Smooth muscle cell (in vitro differentiated cells): ENCODE data around the gene FFAR1. TPM values are rescaled to one million over a fixed set of nuclear protein-coding genes. Genes with fewer than 3 reads are reported as not detected.

ENCODE experiments used
- DNase-seq: peaks from one replicate; lab custom pipeline; 2025; ENCODE audit not compliant: unreplicated experiment; lab: John Stamatoyannopoulos, UW
- H2AFZ ChIP-seq: fragments of 200-600 bp; sonication (generic); 2 replicates; pipeline ENCODE4 v1.6.0; 2016; ENCODE audit warnings: antibody characterized with exemption, low read depth, mild to moderate bottlenecking
- H3F3A ChIP-seq: fragments of 200-600 bp; sonication (generic); 2 replicates; pipeline ENCODE4 v1.6.0; 2017; ENCODE audit warnings: antibody characterized with exemption, low read depth
- H3K27ac ChIP-seq: fragments of 200-600 bp; sonication (generic); 2 replicates; pipeline ENCODE4 v1.5.1; 2016; ENCODE audit warnings: low read depth, mild to moderate bottlenecking
- H3K27me3 ChIP-seq: fragments of 200-600 bp; sonication (generic); 2 replicates; pipeline ENCODE4 v1.6.1; 2016; ENCODE audit warnings: low read depth, mild to moderate bottlenecking
- H3K36me3 ChIP-seq: fragments of 200-600 bp; sonication (generic); 2 replicates; pipeline ENCODE4 v1.5.1; 2016; ENCODE audit warnings: low read depth
- H3K4me1 ChIP-seq: fragments of 200-600 bp; sonication (generic); 2 replicates; pipeline ENCODE4 v1.5.1; 2016; ENCODE audit warnings: low read depth
- H3K4me2 ChIP-seq: fragments of 200-600 bp; sonication (generic); 2 replicates; pipeline ENCODE4 v1.6.0; 2016; ENCODE audit warnings: mild to moderate bottlenecking
- H3K4me3 ChIP-seq: fragments of 200-600 bp; sonication (generic); 2 replicates; pipeline ENCODE4 v1.5.1; 2016; ENCODE audit warnings: mild to moderate bottlenecking
- H3K79me2 ChIP-seq: fragments of 200-600 bp; sonication (generic); 2 replicates; pipeline ENCODE4 v1.6.0; 2016; ENCODE audit warnings: low read depth, mild to moderate bottlenecking
- H3K9ac ChIP-seq: fragments of 200-600 bp; sonication (generic); 2 replicates; pipeline ENCODE4 v1.6.0; 2016; ENCODE audit warnings: low read depth
- H3K9me3 ChIP-seq: fragments of 200-600 bp; sonication (generic); replicated peaks from 2 replicates; pipeline ENCODE4 v1.5.1; 2016; ENCODE audit warnings: low read depth
- H4K20me1 ChIP-seq: fragments of 200-600 bp; sonication (generic); 2 replicates; pipeline ENCODE4 v1.6.0; 2016; ENCODE audit warnings: low read depth
- CTCF ChIP-seq: fragments of 200-600 bp; sonication (generic); IDR thresholded peaks from 2 replicates; pipeline ENCODE4 v1.5.1; 2017; ENCODE audit warnings: borderline replicate concordance, mild to moderate bottlenecking, antibody characterized with exemption; ENCODE audit not compliant: insufficient read depth, poor library complexity, severe bottlenecking
- WGBS: methylation state at CpG from one replicate; pipeline ENCODE4 v1.1.7; 2016; ENCODE audit warnings: low lambda C conversion rate; 5-methylcytosine and 5-hydroxymethylcytosine counted together
- polyA plus RNA-seq: library from polyadenylated mRNA; unstranded; fragments of >200 nt; fragmentation: Nextera tagmentation; extraction: Ambion mirVana; gene quantifications from 2 replicates; pipeline ENCODE4 v1.2.1, GENCODE V29; 2016
- total RNA-seq: library from RNA; depleted of rRNA; stranded (reverse); fragments of >200 nt; gene quantifications from 2 replicates; pipeline ENCODE4 v1.2.3, GENCODE V29; 2014

The FFAR1 gene
- total and polyA plus RNA-seq, 2 experiments from 2014 or later = not detected

GRCh38 chr19:35321291-35321690, 26.4 kb upstream of the FFAR1 start:
- Histone ChIP-seq H3K9ac (no peak overlapping the region), H3K27ac (no peak overlapping the region), H3K4me3 (no peak overlapping the region), H2AFZ (no peak overlapping the region), H4K20me1 (no peaks in the 10 kb centered on the region), H3K79me2 (no peaks in the 10 kb centered on the region), H3K36me3 (no peaks in the 10 kb centered on the region), H3K4me1 (no peaks in the 10 kb centered on the region), H3K9me3 (no peaks in the 10 kb centered on the region), H3K27me3 (peaks cover 4% of the 10 kb centered on the region), H3K4me2 (no peak overlapping the region), H3F3A (no peaks in the 10 kb centered on the region)
- WGBS = 92% methylated on average over 2 of the region's 2 CpGs
- TF ChIP-seq CTCF = no peak
- no peak for DNase-seq

GRCh38 chr19:35322014-35322413, 25.7 kb upstream of the FFAR1 start:
- H3K4me3 ChIP-seq = no peak overlapping the region
- no peaks in the 10 kb centered on the region for H4K20me1 ChIP-seq
- no peaks in the 10 kb centered on the region for H3F3A ChIP-seq
- no peaks in the 10 kb centered on the region for H3K9me3 ChIP-seq
- no peak overlapping the region for H2AFZ ChIP-seq
- H3K4me2 ChIP-seq = no peak overlapping the region
- WGBS = 95% methylated on average over 9 of the region's 9 CpGs
- TF ChIP-seq CTCF = no peak
- H3K9ac ChIP-seq = no peak overlapping the region
- H3K79me2 ChIP-seq = no peaks in the 10 kb centered on the region
- no peak overlapping the region for H3K27ac ChIP-seq
- no peaks in the 10 kb centered on the region for H3K4me1 ChIP-seq
- no peak for DNase-seq
- peaks cover 6% of the 10 kb centered on the region for H3K27me3 ChIP-seq
- H3K36me3 ChIP-seq = no peaks in the 10 kb centered on the region

- Histone ChIP-seq H4K20me1 (no peaks in the 10 kb centered on the region), H3F3A (no peaks in the 10 kb centered on the region), H3K9ac (no peak overlapping the region), H3K9me3 (no peaks in the 10 kb centered on the region), H3K27me3 (peaks cover 6% of the 10 kb centered on the region), H2AFZ (no peak overlapping the region), H3K79me2 (no peaks in the 10 kb centered on the region), H3K36me3 (no peaks in the 10 kb centered on the region), H3K27ac (no peak overlapping the region), H3K4me3 (no peak overlapping the region), H3K4me1 (no peaks in the 10 kb centered on the region), H3K4me2 (no peak overlapping the region)
- no peak for TF ChIP-seq CTCF
- 75% methylated on average over 4 of the region's 4 CpGs for WGBS
- no peak for DNase-seq
These were observed 20.1 kb upstream of the FFAR1 start for GRCh38 chr19:35327642-35328041.

- Histone ChIP-seq H3K27me3 (peaks cover 6% of the 10 kb centered on the region), H3K9ac (no peak within 1 kb of the TSS), H2AFZ (no peak within 1 kb of the TSS), H3K79me2 (no peaks in the 10 kb centered on the region), H3F3A (no peaks in the 10 kb centered on the region), H3K4me1 (no peaks in the 10 kb centered on the region), H3K27ac (no peak within 1 kb of the TSS), H3K9me3 (no peaks in the 10 kb centered on the region), H4K20me1 (no peaks in the 10 kb centered on the region), H3K4me2 (no peak within 1 kb of the TSS), H3K36me3 (no peaks in the 10 kb centered on the region), H3K4me3 (no peak within 1 kb of the TSS)
- WGBS = 79% methylated on average over 12 of the region's 12 CpGs
- TF ChIP-seq CTCF = no peak
- no peak for DNase-seq
These were observed 18.8 kb upstream of the FFAR1 start, which contains the start of gene CD22 for GRCh38 chr19:35328851-35329285. TSS of gene CD22 (plus strand) at chr19:35329187. CDS start at chr19:35332041, 2,854 bp downstream.
